K562 (cell line): Measurements from ENCODE around the gene ACP1. TPM values are rescaled to one million over a fixed set of nuclear protein-coding genes. Genes with fewer than 3 reads are reported as not detected.
A peak's percentile ranks its signal among the peaks of the same experiment; 100 is the strongest.

Experiments used
- BACH1 ChIP-seq: fragments of 200-800 bp; sonication (Bioruptor generic); IDR thresholded peaks from 2 replicates; pipeline ENCODE4 v1.6.1; 2016; ENCODE audit warnings: missing genetic modification characterization, missing compliant biosample characterization
- DACH1 ChIP-seq: fragments of 450-650 bp; IDR thresholded peaks from 2 replicates; pipeline ENCODE4 v1.6.1; 2018; ENCODE audit not compliant: partially characterized antibody
- MYBL2 ChIP-seq, 2 experiments: fragments of 450-650 bp in 1 of 2; sonication (generic) in 1 of 2; formaldehyde crosslinking in 1 of 2; IDR thresholded peaks; 2 replicates each; pipeline versions ENCODE4 v1.6.1 to v1.8.1; 2017 to 2022; ENCODE audit warnings: borderline replicate concordance in 1 of 2, inconsistent platforms in 1 of 2, low read depth in 1 of 2, mild to moderate bottlenecking in 1 of 2, missing genetic modification reagents in 1 of 2, moderate library complexity in 1 of 2
- SMAD2 ChIP-seq: fragments of 150-350 bp; IDR thresholded peaks from 2 replicates; pipeline ENCODE4 v1.6.1; 2014; ENCODE audit warnings: low read depth, mild to moderate bottlenecking, low read length
- SREBF2 ChIP-seq: sonication (generic); formaldehyde crosslinking; IDR thresholded peaks from 2 replicates; pipeline ENCODE4 v1.4.0; 2020; ENCODE audit warnings: mild to moderate bottlenecking, missing genetic modification reagents
- TCF7 ChIP-seq: sonication (generic); IDR thresholded peaks from 2 replicates; pipeline ENCODE4 v1.6.1; 2016; ENCODE audit warnings: antibody characterized with exemption, borderline replicate concordance
- THRAP3 ChIP-seq: fragments of 450-650 bp; IDR thresholded peaks from 2 replicates; pipeline ENCODE4 v1.6.1; 2016; ENCODE audit warnings: mild to moderate bottlenecking, inconsistent platforms, borderline replicate concordance
- ZNF445 ChIP-seq: fragments of 250-450 bp; sonication (Bioruptor Pico); IDR thresholded peaks from 2 replicates; pipeline ENCODE4 v1.4.0; 2020; ENCODE audit warnings: low read depth, mild to moderate bottlenecking, moderate library complexity
- ZNF57 ChIP-seq: fragments of 450-650 bp; formaldehyde crosslinking; IDR thresholded peaks from 2 replicates; pipeline ENCODE4 v1.4.0; 2020; ENCODE audit warnings: mild to moderate bottlenecking, moderate library complexity
- ZZZ3 ChIP-seq: fragments of 450-650 bp; IDR thresholded peaks from 2 replicates; pipeline ENCODE4 v1.6.1; 2016; ENCODE audit warnings: antibody characterized with exemption, mild to moderate bottlenecking, moderate library complexity
- polyA plus RNA-seq, 8 experiments: library from polyadenylated mRNA; depleted of rRNA in 4 of 8; stranded (reverse) in 5 of 8; unstranded in 3 of 8; fragments of >200 nt; fragmentation: Nextera tagmentation in 2 of 8; fragmentation: Illumina TruSeq in 1 of 8; extraction: Ambion mirVana in 2 of 8; extraction: Trizol in 1 of 8; gene quantifications; 2 replicates each; pipeline versions ENCODE4 v1.2.1 to v1.2.3, GENCODE V29; 2011 to 2014; ENCODE audit warnings: inconsistent platforms in 1 of 8, missing spikeins in 1 of 8
- total RNA-seq, 7 experiments: library from RNA; depleted of rRNA in 6 of 7; stranded (reverse); fragments of >200 nt in 6 of 7; fragmentation: Illumina TruSeq in 2 of 7; extraction: Trizol in 2 of 7; gene quantifications; 2 replicates each; pipeline versions ENCODE4 v1.2.1 to v1.2.3, GENCODE V29; 2011 to 2021; ENCODE audit warnings: low replicate concordance in 1 of 7
- TF ChIP-seq, protein P1 (sequence below), 2 experiments: fragments of 450-650 bp; IDR thresholded peaks; 2 replicates each; pipeline ENCODE4 v1.6.1; 2018; ENCODE audit warnings: mild to moderate bottlenecking in 2 of 2, low read depth in 1 of 2; ENCODE audit not compliant: partially characterized antibody in 2 of 2
- TF ChIP-seq, protein P2 (sequence below): fragments of 200-800 bp; sonication (Bioruptor generic); IDR thresholded peaks from 2 replicates; pipeline ENCODE4 v1.6.1; 2017; ENCODE audit warnings: missing genetic modification characterization, missing compliant biosample characterization
- TF ChIP-seq, protein P3 (sequence below): fragments of 250-450 bp; sonication (Bioruptor Pico); IDR thresholded peaks from 2 replicates; pipeline ENCODE4 v1.4.0; 2020
- TF ChIP-seq, protein P4 (sequence below): IDR thresholded peaks from 2 replicates; pipeline ENCODE4 v1.6.1; 2011; ENCODE audit not compliant: insufficient read length; ENCODE audit errors: extremely low read depth

The ACP1 gene
- total and polyA plus RNA-seq, 9 of the 15 experiments (the other 6 are each of a cell fraction or from before 2014, with no cell fraction given) = 139 to 493 (median 189) TPM

DNA sequence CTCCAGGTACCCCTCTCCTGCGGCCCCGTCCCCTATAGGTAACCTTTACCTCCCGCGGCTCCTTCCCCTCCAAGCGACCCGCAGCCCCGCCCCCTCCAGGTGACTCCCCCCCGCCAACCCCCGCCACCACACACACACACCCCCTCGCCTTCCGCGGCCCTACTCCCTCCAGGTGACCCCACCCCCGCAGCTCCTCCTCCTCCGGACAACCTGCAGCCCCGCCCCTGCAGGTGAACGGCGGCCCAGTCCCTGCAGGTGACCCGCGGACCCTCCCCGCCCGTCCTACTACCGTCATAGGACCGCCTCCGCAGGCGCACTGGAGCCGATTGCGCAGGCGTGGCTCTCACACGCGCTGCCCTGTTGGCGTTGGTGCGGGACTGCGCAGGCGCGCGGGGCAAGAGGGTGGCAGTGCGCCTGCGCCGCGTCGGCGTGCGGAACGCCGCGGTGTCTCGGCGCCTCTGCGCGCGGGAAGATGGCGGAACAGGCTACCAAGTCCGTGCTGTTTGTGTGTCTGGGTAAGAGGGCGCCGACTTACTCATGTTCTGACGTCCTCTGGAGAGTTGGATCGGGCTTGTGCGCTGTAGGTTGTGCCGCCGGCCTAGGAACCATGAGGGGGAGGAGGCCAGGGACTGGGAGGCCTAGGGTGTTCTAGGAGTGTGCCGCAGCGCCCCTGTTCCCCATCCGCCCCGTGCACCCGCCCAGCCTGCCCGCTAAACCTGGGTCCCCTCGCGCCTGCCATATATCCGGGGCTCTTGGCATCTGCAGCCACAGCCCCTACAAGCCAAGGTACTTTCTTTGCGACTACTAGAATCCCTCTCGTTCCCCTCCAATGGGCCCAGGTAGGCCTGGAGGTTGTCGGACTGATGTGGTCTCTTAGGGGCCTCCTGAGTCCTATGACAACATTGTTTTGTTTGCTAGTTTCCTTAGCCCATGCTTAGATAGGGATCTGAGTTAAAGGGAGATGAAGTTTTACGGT is at the start of gene ACP1 (continued):
- TF ChIP-seq ZZZ3 (no peak), SMAD2 (no peak), MYBL2 (IDR thresholded peaks at IDR 0.05; ENCODE audit: low read depth) (no peak), MYBL2 (CRISPR knock-in tag; IDR thresholded peaks at IDR 0.05; ENCODE audit: borderline replicate concordance) (no peak), BACH1 (tag) (no peak), ZNF57 (CRISPR knock-in tag) (no peak), SREBF2 (CRISPR knock-in tag) (no peak), ZNF445 (CRISPR knock-in tag) (no peak), DACH1 (no peak), THRAP3 (no peak), TCF7 (no peak)
- TF ChIP-seq, protein P1, sequence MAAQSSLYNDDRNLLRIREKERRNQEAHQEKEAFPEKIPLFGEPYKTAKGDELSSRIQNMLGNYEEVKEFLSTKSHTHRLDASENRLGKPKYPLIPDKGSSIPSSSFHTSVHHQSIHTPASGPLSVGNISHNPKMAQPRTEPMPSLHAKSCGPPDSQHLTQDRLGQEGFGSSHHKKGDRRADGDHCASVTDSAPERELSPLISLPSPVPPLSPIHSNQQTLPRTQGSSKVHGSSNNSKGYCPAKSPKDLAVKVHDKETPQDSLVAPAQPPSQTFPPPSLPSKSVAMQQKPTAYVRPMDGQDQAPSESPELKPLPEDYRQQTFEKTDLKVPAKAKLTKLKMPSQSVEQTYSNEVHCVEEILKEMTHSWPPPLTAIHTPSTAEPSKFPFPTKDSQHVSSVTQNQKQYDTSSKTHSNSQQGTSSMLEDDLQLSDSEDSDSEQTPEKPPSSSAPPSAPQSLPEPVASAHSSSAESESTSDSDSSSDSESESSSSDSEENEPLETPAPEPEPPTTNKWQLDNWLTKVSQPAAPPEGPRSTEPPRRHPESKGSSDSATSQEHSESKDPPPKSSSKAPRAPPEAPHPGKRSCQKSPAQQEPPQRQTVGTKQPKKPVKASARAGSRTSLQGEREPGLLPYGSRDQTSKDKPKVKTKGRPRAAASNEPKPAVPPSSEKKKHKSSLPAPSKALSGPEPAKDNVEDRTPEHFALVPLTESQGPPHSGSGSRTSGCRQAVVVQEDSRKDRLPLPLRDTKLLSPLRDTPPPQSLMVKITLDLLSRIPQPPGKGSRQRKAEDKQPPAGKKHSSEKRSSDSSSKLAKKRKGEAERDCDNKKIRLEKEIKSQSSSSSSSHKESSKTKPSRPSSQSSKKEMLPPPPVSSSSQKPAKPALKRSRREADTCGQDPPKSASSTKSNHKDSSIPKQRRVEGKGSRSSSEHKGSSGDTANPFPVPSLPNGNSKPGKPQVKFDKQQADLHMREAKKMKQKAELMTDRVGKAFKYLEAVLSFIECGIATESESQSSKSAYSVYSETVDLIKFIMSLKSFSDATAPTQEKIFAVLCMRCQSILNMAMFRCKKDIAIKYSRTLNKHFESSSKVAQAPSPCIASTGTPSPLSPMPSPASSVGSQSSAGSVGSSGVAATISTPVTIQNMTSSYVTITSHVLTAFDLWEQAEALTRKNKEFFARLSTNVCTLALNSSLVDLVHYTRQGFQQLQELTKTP (IDR thresholded peaks at IDR 0.05; ENCODE audit: low read depth in 1 of 2, partially characterized antibody in 2 of 2) = no peak
- TF ChIP-seq, protein P2, sequence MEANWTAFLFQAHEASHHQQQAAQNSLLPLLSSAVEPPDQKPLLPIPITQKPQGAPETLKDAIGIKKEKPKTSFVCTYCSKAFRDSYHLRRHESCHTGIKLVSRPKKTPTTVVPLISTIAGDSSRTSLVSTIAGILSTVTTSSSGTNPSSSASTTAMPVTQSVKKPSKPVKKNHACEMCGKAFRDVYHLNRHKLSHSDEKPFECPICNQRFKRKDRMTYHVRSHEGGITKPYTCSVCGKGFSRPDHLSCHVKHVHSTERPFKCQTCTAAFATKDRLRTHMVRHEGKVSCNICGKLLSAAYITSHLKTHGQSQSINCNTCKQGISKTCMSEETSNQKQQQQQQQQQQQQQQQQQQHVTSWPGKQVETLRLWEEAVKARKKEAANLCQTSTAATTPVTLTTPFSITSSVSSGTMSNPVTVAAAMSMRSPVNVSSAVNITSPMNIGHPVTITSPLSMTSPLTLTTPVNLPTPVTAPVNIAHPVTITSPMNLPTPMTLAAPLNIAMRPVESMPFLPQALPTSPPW (CRISPR knock-in tag) = peak; percentile 84
- TF ChIP-seq, protein P3, sequence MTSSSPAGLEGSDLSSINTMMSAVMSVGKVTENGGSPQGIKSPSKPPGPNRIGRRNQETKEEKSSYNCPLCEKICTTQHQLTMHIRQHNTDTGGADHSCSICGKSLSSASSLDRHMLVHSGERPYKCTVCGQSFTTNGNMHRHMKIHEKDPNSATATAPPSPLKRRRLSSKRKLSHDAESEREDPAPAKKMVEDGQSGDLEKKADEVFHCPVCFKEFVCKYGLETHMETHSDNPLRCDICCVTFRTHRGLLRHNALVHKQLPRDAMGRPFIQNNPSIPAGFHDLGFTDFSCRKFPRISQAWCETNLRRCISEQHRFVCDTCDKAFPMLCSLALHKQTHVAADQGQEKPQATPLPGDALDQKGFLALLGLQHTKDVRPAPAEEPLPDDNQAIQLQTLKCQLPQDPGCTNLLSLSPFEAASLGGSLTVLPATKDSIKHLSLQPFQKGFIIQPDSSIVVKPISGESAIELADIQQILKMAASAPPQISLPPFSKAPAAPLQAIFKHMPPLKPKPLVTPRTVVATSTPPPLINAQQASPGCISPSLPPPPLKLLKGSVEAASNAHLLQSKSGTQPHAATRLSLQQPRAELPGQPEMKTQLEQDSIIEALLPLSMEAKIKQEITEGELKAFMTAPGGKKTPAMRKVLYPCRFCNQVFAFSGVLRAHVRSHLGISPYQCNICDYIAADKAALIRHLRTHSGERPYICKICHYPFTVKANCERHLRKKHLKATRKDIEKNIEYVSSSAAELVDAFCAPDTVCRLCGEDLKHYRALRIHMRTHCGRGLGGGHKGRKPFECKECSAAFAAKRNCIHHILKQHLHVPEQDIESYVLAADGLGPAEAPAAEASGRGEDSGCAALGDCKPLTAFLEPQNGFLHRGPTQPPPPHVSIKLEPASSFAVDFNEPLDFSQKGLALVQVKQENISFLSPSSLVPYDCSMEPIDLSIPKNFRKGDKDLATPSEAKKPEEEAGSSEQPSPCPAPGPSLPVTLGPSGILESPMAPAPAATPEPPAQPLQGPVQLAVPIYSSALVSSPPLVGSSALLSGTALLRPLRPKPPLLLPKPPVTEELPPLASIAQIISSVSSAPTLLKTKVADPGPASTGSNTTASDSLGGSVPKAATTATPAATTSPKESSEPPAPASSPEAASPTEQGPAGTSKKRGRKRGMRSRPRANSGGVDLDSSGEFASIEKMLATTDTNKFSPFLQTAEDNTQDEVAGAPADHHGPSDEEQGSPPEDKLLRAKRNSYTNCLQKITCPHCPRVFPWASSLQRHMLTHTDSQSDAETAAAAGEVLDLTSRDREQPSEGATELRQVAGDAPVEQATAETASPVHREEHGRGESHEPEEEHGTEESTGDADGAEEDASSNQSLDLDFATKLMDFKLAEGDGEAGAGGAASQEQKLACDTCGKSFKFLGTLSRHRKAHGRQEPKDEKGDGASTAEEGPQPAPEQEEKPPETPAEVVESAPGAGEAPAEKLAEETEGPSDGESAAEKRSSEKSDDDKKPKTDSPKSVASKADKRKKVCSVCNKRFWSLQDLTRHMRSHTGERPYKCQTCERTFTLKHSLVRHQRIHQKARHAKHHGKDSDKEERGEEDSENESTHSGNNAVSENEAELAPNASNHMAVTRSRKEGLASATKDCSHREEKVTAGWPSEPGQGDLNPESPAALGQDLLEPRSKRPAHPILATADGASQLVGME (CRISPR knock-in tag) = no peak
- TF ChIP-seq, protein P4, sequence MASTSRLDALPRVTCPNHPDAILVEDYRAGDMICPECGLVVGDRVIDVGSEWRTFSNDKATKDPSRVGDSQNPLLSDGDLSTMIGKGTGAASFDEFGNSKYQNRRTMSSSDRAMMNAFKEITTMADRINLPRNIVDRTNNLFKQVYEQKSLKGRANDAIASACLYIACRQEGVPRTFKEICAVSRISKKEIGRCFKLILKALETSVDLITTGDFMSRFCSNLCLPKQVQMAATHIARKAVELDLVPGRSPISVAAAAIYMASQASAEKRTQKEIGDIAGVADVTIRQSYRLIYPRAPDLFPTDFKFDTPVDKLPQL = no peak
